Posterior vena cava (tissue), 2 donors: ENCODE measurements around the gene GALNT12. TPM values are rescaled to one million over a fixed set of nuclear protein-coding genes. Genes with fewer than 3 reads are reported as not detected.

Source experiments
- DNase-seq: peaks from one replicate; pipeline ENCODE4 v3.0.0-alpha.2; 2020; ENCODE audit warnings: low spot score
- intact Hi-C, 2 donors: fragments of 100-400 bp; cut with DNase I; formaldehyde crosslinking; loops; one replicate each; pipeline versions ENCODE4 v1.14.1 to v1.14.2; 2022 to 2023
- total RNA-seq, 2 donors: library from RNA; stranded (reverse); fragmentation: NEBNext Ultra II Directional; extraction: Animal tissue kit (Norgen Biotek cat#: 25700); gene quantifications; one replicate each; pipeline ENCODE4 v1.2.1, GENCODE V29; 2021
- donor health status: DM: yes; HTN: yes; CAD: no.
- donor health status: DM: yes; HTN: yes; CAD: no.

Gene GALNT12
- total RNA-seq, 2 donors from 2014 or later: 16.1 to 17.6 TPM

DNA sequence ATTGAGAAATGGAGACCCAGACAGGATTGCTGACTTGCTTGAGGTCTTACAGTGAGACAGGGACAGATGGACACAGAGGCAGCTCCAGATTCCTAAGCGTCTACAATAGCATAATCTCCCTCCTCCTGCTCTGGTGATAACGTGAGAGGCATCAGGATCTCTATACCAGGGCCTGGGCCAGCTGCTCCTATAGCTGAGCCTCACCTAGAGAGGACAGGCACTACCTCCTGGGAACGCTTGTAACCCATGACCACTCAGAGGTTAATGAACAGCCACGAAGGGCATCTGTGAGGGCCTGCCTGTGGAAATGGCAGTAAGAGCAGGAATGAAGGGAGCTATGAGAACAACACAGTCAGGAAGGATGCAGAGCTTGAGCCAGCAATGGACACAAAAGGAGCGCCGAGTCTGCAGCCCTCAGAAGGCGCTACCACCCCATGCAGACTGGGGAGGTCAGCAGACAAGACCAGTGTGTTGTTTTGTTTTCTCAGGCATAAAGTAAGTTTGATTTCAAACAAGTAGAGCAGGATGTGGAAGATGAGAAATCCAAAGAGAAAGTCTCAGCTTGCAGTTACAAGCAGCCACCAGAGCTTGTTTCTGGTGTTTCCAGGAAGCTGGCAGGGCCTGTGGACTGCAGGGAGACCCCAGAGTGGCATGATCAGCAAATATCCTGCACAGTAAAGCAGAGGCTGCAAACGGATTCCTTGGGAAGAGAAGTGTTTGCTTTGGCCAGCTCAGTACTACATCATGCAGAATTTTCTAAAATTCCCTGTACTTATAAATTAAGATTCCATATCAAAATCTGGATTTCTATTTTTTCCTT is 28.5 kb upstream of the GALNT12 start:
- DNase-seq: peak; percentile 52
- intact Hi-C loops: loop anchor here in 1 of 2 donors (5.0 kb wide), 1 partner anchor 462 kb away; no protein-coding TSS in a partner anchor

DNA sequence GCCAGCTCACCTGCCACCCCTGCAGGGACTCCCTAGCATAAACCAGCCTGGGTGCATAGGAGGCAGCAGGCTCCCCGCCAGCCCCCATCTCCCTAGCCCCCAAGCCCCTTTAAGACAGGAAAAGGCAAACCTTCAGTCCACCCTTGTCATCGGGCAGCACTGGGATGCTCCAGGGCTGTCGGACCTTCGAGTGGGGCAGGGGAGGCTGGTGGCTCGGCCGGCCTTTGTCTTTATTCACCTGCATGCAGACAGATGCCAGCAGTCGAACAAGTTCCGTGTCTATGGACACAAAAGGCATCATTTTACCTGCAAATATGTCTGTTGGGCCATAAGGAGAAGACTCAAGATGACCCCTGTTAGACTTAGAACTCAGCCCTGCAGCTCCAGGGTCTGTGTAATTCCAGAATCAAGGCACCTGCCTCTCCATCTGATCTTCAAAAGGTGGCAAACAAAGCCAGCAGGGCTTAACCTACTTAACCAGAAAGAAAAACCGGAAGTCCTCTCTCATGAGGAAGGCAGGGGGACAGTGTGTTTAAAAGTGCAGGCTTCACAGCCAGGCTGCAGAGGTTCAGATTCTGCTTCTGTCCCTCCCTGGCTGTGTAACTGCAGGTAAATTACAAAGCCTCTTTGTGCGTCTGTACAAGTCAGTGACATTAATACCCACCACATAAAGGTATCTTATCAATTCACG is 27.3 kb upstream of the GALNT12 start:
- DNase-seq: peak; percentile 38

DNA sequence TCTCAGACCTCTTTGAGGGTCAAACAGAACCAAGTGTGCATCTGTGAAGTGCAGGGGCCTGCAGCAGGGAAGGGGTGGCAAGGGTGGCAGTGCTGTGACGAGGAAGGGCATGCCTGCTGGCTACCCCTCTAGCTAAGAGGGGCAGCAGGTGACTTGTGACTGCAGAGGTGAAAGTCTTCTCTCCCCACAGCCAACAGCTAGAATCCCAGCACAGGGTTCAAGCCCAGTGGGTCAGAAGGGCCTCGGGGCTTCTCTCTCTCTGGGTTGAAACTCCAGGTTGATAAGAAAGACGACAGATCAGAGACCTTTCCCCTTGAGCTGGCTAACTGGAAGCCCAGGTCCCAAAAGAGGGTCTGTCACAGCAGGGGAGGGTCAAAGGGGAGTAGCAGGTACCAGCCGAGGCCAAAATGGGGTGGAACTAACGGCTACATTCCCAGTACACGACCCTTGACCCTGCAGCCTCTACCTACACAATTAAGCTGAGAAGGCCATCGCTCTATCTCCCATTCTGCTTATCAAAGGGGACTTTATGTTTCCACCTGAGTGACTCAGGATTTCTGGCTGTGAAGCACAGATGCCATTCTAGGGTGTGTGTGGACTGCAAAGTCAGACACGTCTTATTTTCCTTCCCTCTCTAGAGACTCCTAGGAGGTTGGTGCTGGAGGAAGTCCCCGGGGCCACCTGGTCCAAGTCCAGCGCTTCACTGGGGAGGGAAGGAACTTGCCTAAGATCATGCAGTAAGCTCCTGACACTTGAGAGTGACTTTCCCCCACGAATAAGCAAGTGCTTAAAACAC is 25.7 kb upstream of the GALNT12 start:
- DNase-seq: peak; percentile 41
- intact Hi-C loops: no loop called here

More for the DNA sequence above, 27.3 kb upstream of the GALNT12 start:
- intact Hi-C loops: no loop called here

DNA sequence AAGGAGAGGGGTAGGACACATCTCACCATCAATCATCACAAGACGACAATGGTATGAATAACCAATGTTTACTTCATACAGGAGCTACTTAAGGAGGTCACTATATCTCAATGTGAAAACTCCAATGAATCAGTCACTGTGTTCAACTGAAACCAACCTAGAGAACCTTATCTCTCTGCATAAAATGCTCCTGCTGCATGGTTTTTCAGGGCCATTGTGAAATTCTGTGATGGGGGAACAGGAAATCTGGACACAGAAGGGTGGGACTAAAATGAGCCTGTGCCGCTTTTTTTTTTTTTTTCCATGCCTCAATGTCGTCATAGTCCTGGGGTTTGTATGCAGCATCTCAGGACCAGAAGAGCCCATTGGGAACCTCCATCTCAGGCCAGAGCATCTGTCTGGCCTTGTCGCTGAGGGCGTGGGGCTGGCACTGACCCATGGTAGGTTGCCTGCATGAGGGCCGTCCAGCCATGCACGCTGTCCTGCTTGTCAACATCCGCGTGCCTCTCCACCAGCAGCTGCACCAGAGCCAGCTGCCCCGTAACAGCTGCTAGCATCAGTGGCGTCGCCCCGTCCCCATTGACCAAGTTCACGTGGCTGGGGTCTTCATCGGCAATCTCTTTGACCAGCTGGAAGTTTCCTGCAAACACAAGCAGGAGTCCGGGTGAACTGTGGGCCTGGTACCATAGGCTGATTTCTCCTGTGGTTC is 23.8 kb upstream of the GALNT12 start:
- DNase-seq: peak; percentile 66
- intact Hi-C loops: no loop called here

DNA sequence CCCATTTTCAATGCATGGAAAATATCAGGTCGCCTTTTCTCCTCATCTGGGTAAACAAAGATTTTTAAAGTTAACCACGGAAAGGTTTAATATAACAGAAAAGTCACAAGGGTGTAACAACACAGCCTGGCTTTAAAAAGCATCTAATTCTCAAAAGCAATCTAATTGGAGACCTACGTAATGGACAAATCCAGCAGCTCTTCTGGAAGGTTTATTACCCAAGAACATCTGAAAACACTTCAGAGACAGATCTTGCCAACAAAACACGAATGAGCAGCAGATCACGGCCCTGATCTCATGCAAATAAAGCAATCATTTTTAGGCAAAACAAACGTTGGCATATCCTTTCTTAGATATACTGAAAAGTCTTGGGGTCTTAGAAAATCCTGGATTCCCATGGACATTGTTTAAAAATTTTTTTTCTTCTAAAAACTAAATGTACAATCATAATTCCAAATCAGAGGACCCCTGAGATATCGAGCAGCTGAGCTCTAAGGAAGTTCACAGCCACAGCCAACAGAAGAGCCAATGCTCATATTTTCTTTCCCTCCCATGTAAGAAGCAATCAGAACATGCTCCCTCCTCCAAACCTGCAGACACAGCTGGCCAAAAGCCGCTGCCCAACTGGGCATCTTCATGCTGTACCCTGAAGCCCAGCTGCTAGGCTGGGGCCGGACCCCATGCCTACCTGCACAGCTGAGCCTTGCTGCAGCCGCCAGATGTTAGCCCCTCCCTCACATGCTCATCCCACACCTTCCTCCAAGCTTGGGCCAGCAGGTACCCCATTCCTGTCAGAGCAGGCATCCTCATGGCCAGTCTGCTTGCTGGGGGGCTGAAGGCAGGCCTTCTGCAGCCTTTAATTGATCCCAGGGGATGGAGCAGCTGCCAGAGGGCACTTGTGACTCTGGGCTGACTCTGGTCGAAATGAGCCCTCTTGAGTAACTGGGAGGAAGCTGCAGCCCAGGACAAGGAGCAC is 22.4 kb upstream of the GALNT12 start:
- intact Hi-C loops: no loop called here
- DNase-seq: peak; percentile 60

DNA sequence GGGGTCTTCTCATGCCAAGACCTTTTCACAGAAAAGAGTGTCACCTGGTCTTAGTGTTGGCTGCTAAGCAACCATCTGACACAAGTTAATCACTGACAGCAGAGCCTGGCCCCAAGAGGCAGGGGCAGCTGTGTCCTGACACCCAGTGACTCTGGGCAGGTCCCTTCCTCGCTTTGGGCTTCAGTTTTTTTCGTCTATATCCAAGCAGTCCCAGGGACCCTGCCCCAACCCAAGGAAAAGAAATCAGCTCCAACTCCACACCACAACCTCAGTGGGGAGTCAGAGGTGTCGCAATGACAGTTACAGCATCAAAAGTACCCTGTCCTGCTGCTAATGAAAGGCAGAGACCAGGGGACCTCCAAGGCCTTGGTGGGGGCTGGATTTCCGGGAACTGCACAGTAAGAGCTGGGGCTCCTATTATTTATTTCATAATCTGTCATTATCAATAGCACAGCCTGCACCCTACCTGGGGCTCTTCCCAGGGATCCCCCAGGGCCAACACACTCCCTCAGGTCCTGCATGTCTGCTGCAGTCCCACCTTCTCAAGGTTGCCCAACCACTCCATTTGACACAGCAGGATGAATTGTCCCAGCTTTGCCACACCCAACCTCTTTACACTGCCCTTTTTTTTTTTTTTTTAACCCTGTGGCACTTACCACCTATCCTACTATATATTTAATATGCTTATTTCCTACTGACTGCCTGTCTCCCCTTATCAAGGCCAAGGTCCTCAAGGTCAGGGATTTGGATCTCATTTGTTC is 20.5 kb upstream of the GALNT12 start:
- peak; percentile 31 for DNase-seq
- intact Hi-C loops: no loop called here

DNA sequence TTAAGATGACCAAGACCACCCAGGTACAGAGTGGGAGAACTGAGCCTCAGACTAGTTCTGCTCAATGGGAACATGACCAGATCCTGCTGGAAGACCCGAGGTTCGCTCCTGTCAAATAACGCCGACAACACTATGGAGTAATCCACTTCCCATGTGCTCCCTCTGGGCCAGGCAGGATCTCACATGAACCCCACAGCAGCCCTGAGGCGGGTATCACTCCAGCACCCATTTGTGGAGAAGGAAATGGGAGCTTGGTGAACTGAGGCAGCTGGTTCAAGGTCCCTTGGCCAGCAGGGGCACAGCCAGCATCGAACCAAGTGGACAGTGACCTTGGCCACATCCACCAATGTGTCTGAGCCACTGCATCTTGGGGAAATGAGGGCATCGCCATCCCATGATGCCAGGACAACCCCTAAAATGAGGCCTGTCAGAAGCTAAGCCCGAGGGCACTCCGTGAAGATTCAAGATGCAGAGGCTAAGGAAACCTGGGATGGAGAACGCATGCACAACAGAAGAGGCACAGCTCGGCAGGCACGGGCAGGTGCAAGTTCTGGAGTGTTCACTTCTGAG is 19.6 kb upstream of the GALNT12 start:
- DNase-seq: peak; percentile 50
- intact Hi-C loops: no loop called here

DNA sequence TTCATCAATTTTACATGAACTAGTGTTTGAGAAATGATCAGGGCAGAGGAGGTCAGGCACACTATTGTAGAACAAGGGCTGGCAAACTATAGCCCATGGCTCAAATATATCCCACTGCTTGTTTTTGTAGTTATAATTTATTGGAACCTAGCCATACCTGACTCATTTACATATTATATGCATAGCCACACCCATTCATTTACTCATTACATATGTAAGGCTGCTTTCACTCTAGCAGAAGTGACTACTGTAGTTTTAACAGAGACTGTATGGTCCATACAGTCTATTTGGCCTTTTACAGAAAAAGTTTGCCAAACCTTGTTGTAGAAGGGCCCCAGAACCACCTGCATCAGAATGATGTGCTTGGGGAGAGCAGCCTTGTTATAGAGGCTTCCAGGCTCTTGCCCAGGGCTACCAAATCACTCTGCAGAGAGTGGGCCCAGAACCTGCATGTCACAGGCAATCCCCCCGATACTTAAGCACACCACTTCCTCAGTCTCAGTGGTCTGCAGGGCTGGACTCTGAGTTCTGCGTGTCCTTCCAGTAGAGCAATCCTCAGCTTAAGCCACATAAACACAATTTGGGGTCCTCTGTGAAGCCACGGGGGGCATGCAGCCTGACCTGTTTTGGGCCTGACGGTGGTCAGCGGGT is 17.9 kb upstream of the GALNT12 start:
- intact Hi-C loops: loop anchor here in 1 of 2 donors (5.0 kb wide), 1 partner anchor 472 kb away; no protein-coding TSS in a partner anchor

DNA sequence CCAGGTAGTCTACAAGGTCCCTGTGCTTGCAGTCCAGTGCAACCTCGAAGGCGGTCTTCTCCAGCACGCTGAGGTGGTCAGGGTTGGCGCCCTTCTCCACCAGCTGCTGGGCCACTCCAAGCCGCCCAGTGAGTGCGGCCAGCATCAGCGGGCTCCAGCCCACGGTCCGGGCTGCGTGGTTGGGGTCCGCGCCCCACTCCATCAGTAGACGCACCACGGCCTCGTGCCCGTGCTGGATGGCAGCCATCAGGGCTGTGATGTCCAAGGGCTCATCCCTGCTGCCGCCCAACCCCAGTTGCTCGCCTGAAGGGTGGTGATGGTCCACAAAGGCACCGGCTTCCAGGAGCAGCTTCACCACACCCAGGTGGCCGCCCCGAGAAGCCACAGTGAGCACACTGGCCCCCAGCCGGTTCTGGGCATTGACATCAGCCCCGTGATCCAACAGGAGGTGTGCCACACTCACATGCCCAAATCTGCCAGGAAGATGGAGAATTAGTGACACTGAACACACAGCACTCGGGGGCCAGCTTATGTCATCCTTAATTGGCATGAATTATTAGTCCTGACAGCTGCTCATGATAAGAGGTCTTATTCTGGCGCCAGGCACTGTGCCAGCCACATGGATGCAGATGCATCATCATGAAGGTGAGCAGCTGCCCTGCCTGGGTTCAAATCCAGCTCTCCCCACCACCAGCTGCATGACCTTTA is 17.2 kb upstream of the GALNT12 start:
- peak; percentile 80 for DNase-seq
- intact Hi-C loops: loop anchor here in 1 of 2 donors (5.0 kb wide), 1 partner anchor 473 kb away; no protein-coding TSS in a partner anchor

More for the DNA sequence above, 17.9 kb upstream of the GALNT12 start:
- DNase-seq: no peak

DNA sequence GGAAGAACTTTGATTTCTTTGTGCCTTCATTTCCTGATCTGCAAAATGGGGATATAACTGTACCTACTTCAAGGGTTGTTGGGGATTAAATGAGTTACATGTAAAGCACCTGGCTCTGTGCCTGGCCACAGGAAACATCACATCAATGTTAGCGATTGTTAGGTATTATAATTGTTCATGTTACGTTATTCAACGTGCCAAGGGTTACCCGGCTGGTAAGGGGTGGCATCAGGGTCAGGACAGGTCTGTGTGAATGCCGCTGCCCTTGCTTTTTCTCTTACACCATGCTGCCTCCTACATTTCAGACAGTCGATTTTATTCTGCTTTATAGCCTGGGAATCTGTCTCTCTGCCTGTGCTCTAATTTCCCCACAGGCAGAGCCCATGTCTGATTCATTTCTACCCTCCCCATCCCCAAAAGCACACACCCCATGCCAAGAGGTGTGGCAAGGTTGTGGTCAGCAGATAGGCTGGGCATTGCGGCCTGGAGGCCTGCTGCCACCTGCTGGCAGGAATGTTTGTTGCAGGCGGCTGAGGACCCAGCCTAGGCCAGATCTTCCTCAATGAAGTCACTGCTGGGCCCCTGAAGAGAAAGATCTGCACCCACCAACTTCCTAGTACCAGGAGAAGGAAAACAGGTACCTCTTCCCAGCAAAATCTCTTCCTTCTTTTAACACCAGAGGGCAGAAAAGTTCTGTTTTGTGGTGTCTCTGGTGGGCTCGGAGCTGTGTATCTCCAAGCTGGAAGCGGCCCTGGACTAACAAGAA is 16.4 kb upstream of the GALNT12 start:
- intact Hi-C loops: loop anchor here in 1 of 2 donors (5.0 kb wide), 1 partner anchor 474 kb away; no protein-coding TSS in a partner anchor
- DNase-seq: peak; percentile 95

DNA sequence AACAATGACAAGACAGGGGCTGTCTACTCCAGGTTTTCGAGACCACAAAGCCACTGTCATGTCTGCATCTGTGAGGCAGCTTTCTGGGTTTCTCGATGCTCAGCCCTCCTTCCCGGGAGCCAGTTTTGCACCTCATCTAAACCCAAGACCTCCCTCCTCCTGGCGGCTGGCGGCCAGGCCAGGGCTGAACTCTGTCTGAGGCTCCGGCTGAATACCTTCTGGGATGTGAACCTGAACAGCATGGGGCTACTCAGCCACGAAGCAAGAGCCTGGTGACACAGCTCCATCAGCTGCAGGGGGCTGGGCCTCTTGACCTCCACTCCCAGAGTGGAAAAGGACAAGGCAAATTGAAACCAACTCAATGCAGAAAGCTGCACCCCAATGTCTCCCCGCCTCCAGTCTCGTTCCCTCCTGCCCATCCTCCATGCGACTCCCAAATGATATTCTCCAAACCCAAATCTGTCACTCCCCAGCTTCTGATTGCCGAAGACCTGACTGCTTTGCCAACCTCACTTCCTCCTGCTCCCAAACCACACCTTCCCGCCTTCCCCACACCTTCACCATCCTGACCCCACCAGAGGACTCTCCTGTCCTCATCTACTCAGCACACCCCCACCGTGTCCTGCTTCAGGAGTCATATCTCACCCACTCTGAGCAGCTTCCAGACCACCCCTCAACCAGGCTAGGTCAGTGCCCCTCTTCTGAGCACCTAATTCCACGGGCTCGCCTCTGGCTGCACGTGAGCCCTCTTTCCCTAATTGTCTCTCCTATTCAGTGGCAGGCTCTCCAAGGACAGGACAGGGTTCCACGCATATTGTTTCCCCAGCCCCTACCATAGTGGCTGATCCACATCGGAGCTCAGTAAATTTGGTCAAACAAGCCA is 15.6 kb upstream of the GALNT12 start:
- intact Hi-C loops: loop anchor here in 1 of 2 donors (5.0 kb wide), 1 partner anchor 475 kb away; no protein-coding TSS in a partner anchor
- DNase-seq: peak; percentile 48

DNA sequence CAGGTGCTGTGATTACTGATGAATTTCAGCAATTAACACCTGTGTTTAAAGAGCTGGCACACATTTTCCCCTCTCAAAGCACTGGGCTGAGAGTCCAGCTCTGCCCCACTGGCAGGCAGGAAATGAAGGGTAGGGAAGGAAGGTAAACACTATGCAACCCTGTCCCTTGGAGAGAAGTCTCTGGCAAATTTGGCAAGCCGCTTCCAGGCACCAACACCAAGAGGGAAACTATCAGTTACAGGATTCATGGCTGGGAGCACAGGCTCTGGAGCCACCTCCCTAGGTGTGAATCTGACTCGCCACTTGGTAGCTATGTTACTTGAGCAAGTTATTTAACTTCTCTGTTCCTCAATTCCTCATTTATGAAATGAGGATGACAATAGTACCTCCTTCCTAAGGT is 14.4 kb upstream of the GALNT12 start:
- intact Hi-C loops: loop anchor here in 1 of 2 donors (5.0 kb wide), 1 partner anchor 476 kb away; no protein-coding TSS in a partner anchor
- no peak for DNase-seq

DNA sequence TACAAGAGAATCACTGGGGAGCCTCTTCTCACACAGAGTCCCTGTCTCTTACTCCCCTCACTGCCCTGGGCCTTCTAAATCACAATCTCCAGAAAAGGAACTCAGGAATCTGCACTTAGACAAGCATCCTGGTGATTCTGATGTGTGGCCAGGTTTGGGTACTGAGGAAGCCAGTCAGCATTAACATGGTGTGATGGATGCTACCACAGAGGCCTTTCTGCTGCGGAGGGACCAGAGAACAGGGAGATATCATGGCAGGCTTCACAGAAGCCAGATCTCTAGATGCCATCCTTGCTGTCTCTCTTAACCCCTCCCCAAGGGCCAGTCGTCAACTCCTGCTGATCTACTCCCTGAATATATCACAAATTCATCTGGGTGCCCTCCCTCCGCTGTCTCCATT is 12.7 kb upstream of the GALNT12 start:
- intact Hi-C loops: loop anchor here in 1 of 2 donors (5.0 kb wide), 1 partner anchor 478 kb away; no protein-coding TSS in a partner anchor
- DNase-seq: no peak
